Forelimb muscle (tissue), 1 donor: ENCODE results near the gene MEOX1. TPM values are rescaled to one million over a fixed set of nuclear protein-coding genes. Genes with fewer than 3 reads are reported as not detected.

Source experiments
- DNase-seq: peaks from one replicate; pipeline ENCODE4 v3.0.0-alpha.2; 2013; ENCODE audit warnings: low read depth
- polyA plus RNA-seq: library from polyadenylated mRNA; unstranded; fragments of 120-200 nt; gene quantifications from one replicate; pipeline ENCODE4 v1.2.1, GENCODE V29; 2013; ENCODE audit not compliant: insufficient read length

MEOX1 gene
- polyA plus RNA-seq, 1 donor = 10.4 TPM

DNA sequence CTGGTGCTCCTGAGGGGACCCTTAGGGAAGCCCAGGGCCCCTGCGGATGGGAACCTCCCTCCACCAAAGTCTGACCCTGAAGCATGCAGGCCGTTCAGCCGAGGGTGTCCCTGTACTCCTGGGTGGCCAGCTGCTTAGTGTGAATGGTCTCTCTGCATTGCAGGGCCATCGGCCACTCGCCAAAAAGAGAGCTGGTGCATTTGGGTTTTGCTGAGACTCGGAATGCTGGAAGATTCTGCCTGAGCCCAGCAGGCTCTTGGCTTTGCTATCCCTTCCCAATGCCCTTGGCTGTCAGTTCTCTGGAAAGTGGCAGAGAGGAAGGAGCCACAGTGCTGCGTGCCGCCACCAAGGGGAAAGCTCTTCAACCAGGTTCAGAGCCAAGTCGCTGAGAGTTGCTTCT is 2.8 kb downstream of the MEOX1 start:
- DNase-seq = no peak

DNA sequence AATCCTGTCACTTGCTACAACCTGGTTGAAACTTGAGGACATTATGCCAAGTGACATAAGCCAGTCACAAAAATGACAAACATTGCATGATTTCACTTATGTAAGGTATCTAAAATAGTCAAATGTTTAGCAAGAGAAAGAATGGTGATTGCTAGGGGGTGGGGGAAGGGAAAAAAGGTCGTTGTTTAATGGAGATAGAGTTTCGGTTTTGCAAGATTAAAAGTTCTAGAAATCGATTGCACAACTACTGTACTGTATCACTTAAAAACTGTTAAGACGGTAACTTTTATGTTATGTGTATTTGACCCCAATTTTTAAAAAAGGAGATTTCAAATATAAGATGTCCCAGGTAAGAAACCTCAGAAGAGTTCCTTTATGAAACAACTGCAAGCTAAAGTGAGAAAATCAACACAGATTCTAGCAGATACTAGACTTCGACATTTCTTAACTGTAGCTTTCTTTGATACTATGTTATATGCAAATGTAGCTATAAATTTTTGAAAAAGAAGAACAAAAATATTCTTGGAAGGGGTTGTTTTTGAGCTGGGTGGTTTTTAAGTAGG is 5.9 kb downstream of the MEOX1 start:
- no peak for DNase-seq

GRCh38 chr17:43652124-43652480 is 9.6 kb downstream of the MEOX1 start:
- no peak for DNase-seq

- no peak for DNase-seq
Measured at GRCh38 chr17:43650471-43650870, 11.3 kb downstream of the MEOX1 start.

DNA sequence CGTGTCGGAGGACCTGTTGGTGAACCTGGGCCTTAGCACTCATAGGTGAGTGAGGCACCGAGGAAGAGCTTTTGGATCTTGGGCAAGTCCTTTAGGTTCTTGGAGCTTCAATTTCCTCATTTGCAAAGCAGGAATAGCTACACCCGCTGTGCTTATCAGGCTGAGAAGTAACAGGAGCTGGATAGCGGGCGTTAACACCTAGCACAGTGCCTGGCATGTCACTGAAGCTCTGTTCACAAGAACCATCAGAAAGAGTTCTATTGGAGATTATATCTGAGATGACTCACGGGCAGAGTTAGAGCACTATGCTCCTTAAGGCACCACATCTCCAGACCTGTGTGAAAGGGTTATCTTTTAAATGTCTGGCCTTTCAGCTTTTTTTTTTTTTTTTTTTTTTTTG is 12.8 kb downstream of the MEOX1 start:
- DNase-seq = no peak

GRCh38 chr17:43645765-43646481 is 15.8 kb downstream of the MEOX1 start:
- DNase-seq = no peak

DNA sequence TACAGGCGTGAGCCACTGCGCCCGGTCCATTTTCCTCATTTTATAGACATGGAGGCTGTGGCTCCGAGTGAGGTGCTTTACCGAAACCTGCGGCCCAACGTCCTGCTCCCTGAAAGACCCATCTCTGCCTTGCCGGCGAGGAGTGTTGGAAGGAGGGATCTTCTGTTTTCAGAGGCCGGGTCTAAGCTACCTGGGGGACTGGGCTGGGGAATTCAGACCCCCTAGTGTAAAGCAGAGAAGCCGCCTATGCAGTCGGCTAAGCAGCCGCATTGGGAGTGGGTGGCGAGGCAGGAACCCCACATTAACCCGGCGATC is 16.3 kb downstream of the MEOX1 start:
- DNase-seq = no peak

DNA sequence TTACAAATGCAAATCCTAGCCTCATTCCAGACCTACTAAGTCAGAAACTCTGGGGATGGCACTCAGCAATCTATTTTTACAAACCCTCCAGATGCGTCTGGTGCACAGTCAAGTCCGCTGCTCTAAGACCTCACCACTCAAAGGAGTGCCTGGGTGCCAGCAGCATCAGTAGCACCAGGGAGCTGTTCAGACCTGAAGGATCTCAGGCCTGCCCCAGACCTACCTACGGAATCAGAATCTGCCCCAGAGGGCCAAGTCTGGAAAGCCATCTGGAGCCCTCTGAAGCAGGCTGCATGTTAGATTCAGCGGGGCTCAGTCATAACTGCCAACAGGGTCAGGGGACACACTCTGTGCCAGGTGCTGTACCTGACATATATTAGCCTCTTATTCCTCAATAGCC is 17.6 kb downstream of the MEOX1 start:
- DNase-seq = no peak

GRCh38 chr17:43641416-43641815 is 20.3 kb downstream of the MEOX1 start:
- DNase-seq = no peak

DNA sequence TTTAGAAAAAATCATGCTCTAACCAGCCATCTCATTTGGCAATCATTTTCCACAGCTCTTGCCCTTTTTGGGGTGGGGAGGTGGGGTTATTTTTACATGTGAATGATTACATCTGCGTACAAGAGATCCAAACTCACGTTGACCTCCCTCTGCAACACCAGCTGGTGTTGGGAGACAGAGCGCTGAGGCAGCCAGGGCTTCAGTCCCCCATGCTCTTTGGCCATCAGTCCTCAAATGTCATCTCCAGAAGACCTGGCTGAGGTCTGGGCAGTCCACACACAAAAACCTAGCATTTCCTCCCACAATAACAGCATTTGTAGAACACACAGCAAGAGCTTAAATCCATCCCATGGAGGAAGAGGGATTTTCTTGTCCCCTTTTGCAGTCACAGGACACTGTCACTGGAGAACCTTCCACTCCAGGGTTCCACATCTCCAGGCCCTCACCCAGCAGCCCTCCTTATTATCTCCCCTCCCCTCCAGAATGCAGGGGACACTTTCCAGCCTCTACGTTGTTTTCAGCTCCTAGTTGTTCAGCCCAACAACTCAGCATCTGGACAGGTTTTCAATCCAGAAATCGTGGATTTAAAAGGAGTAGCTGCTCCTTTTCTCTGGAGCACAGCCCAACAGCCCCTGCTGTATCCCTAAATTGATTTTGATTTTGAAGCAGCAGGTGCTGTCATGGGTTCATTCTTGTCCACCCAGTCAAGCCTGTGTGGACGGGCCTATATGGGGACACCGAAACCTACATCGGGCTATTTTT is 21.1 kb downstream of the MEOX1 start:
- no peak for DNase-seq

DNA sequence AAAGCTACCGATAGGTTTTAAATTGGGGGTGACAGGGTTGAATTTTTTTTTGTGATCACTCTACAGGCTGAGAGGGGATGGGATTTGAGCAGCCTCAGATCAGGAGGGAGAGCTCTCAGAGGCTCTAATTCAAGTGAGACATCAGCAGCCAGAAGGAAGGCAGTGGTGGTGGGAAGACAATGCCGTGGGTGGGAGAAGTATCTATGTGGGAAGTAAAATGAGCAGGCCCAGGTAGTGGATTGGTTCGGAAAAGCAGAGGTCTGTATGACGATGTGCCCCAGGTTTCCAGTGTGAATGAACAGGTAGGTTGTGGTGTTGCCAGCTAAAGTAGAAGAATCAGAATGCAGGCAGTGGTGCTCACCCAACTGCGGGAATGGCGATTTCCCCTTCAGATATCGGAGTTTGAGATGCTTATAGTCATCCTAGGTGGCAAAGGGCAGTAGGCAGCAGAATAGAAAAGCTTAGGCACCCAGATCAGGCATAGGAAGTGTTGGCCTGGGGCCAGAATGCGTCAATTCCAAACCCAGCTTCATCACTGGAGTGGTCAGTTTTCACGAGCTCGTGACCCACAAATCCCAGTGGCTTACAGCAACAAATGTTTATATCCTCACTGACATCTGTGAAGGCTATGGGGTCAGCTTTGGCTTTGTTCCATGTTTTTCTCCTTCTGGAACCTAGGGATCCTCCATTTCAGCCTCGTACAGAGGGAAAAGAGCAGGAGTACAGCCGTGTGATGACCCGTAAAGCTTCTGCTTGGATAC is 24.0 kb downstream of the MEOX1 start:
- no peak for DNase-seq

- DNase-seq = no peak
Measured at GRCh38 chr17:43636426-43636825, 25.3 kb downstream of the MEOX1 start.

GRCh38 chr17:43634591-43635125 is 27.1 kb downstream of the MEOX1 start:
- DNase-seq = no peak

DNA sequence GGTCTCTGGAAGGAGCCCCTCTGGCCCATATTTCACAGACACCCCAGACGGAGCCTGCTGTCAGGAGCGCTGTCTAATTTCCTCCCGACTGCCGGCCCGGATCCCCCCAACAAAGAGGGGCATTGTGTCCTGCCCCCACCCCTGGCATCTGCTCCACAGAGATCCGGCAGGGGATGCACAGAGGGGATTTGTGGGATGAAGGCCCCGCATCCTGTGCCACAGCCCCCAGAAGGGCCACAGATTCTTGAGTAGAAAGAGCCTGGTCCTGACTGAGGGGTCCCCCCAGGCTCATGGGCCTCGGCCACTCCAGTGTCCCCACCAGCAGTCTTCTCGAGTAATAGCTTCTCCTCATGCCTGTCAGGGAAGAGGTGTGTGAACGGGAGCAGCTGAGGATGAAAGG is 29.5 kb downstream of the MEOX1 start:
- DNase-seq = no peak

- no peak for DNase-seq
Measured at GRCh38 chr17:43631429-43631828, 30.3 kb downstream of the MEOX1 start.

GRCh38 chr17:43628089-43628650 is 33.6 kb downstream of the MEOX1 start:
- no peak for DNase-seq

- no peak for DNase-seq
Measured at GRCh38 chr17:43627653-43628052, 34.1 kb downstream of the MEOX1 start.

DNA sequence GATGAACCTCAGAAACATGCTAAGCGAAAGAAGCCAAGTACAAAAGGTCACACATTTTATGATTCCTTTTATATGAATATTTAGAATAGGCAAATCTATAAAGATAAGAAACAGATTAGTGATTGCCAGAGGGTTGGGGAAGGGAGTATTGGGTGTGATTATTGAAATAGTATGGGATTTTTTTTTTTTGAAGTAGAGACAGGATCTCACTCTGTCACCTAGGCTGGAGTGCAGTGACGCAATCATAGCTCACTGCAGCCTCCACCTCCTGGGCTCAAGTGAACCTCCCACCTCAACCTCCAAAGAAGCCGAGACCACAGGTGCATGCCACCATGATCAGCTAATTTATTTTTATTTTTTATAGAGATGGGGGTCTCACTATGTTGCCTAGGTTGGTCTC is 35.7 kb downstream of the MEOX1 start:
- DNase-seq = no peak

DNA sequence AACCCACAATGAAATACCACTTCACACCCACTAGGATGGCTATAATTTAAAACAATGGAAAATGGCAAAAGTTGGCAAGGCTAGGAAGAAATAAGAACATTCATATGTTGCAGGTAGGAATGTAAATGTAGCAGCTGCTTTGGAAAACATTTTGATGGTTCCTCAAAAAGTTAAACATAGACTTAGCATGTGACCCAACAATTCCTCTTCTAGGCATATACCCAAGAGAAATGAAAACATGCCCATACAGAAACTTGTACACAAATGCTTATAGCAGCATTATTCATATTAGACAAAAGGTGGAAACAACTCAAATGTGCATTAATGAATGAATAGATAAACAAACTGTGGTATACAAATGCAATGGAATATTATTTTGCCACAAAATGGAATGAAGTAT is 36.1 kb downstream of the MEOX1 start:
- no peak for DNase-seq

- DNase-seq = no peak
Measured at GRCh38 chr17:43620581-43620980, 41.1 kb downstream of the MEOX1 start.

GRCh38 chr17:43620147-43620546 is 41.6 kb downstream of the MEOX1 start:
- no peak for DNase-seq

GRCh38 chr17:43619705-43620104 is 42.0 kb downstream of the MEOX1 start:
- no peak for DNase-seq
